Measurements from ENCODE around the gene RBM20. TPM values are rescaled to one million over a fixed set of nuclear protein-coding genes. Genes with fewer than 3 reads are reported as not detected.

RBM20 gene
- total and polyA plus RNA-seq, 2 of the 4 experiments (the other 2 are of a cell fraction) = under 0.01 to 0.15 TPM

- no peak overlapping the region for H2AFZ ChIP-seq (replicated peaks; ENCODE audit: low read length, poor library complexity)
- no peak overlapping the region for H3K27ac ChIP-seq (ENCODE audit: insufficient read depth, low read length)
- H2BK5ac ChIP-seq (ENCODE audit: low read depth, low read length, poor library complexity, severe bottlenecking) = no peak overlapping the region
- H2AK9ac ChIP-seq (replicated peaks; ENCODE audit: low read depth, low read length, poor library complexity) = no peak overlapping the region
- no peak overlapping the region for H3K56ac ChIP-seq (ENCODE audit: extremely low read depth, insufficient read depth, low read length)
- POLR2A ChIA-PET (ENCODE audit: unreplicated experiment) = no interaction called here
- H3K4ac ChIP-seq (ENCODE audit: low read depth, low read length) = no peak overlapping the region
- H3K9me3 ChIP-seq (ENCODE audit: control insufficient read depth, insufficient read depth, low read length) = no peaks in the 10 kb centered on the region
- TF ChIP-seq MAFK (IDR thresholded peaks at IDR 0.05; ENCODE audit: low read depth, low read length) (peak; percentile 96), CEBPB (IDR thresholded peaks at IDR 0.05; ENCODE audit: low read depth, low read length) (no peak), CTCF (conservative IDR thresholded peaks at IDR 0.05; ENCODE audit: low read depth, low read length) (no peak)
- H2BK20ac ChIP-seq (ENCODE audit: low read depth, low read length) = no peak overlapping the region
- no peaks in the 10 kb centered on the region for H3K9me1 ChIP-seq (ENCODE audit: insufficient read depth, low read length)
- no peak overlapping the region for H3K18ac ChIP-seq (ENCODE audit: low read depth, low read length)
- no peaks in the 10 kb centered on the region for H3K36me3 ChIP-seq (ENCODE audit: control insufficient read depth, insufficient read depth, low read length)
- H2BK120ac ChIP-seq (ENCODE audit: low read depth, low read length) = no peak overlapping the region
- intact Hi-C loops (cut with micrococcal nuclease) (no loop called here), in situ Hi-C loops (cut with MboI; ENCODE audit: low sequenced_read_pairs) (no loop called here), dilution Hi-C loops (cut with HindIII; ENCODE audit: low sequenced_read_pairs, unreplicated experiment) (no loop called here)
- no peak overlapping the region for H3K4me3 ChIP-seq (ENCODE audit: insufficient read depth, low read depth, low read length)
- no peak overlapping the region for H3K9ac ChIP-seq (ENCODE audit: low read depth, low read length)
- H2BK15ac ChIP-seq (ENCODE audit: low read depth, low read length) = no peak overlapping the region
- no peaks in the 10 kb centered on the region; the same call in 1 of the 2 replicates for H3K4me1 ChIP-seq (ENCODE audit: control insufficient read depth, insufficient read depth, low read length)
- no peak overlapping the region for H3K4me2 ChIP-seq (ENCODE audit: low read depth, low read length)
- CTCF ChIA-PET = interaction anchor here (0.7 to 1.2 kb wide), 2 partner anchors 14 to 20 kb away, joined by 4 to 5 read pairs; no protein-coding TSS in a partner anchor
- no peak overlapping the region; the same call in 1 of the 2 replicates for H2AK5ac ChIP-seq (ENCODE audit: low read depth, low read length)
- BruUV-seq (replicated peaks) = no TSS peak
- H3K79me1 ChIP-seq (ENCODE audit: low read depth in 1 of 2, low read length in 2 of 2) = no peaks in the 10 kb centered on the region
- no peak for ATAC-seq (ENCODE audit: low read depth)
- H4K20me1 ChIP-seq (ENCODE audit: insufficient read depth, low read length) = no peaks in the 10 kb centered on the region
- H4K8ac ChIP-seq (ENCODE audit: low read depth in 2 of 2, low read length in 2 of 2) = no peak overlapping the region
- DNase-seq = no peak
- 93% methylated on average over 4 of the region's 11 CpGs; no CpG with 5 or more reads in 1 of the 2 experiments for WGBS, 2 experiments (ENCODE audit: extremely low coverage in 2 of 2, insufficient read length in 1 of 2)
- peaks cover 5% of the 10 kb centered on the region; the same call in 1 of the 2 replicates for H3K27me3 ChIP-seq (ENCODE audit: control insufficient read depth, insufficient read depth, low read length)
- H4K91ac ChIP-seq (ENCODE audit: insufficient read depth, low read depth, low read length) = no peak overlapping the region
- no peak overlapping the region for H3K23ac ChIP-seq (ENCODE audit: low read depth, low read length)
- H3K14ac ChIP-seq (replicated peaks; ENCODE audit: low read depth, low read length) = no peak overlapping the region
- no peak overlapping the region for H4K5ac ChIP-seq (ENCODE audit: low read depth, low read length)
Observed at GRCh38 chr10:110657973-110658691, 14.0 kb downstream of the RBM20 start.
